ENCODE results near the gene GNS.

Gene GNS

DNA sequence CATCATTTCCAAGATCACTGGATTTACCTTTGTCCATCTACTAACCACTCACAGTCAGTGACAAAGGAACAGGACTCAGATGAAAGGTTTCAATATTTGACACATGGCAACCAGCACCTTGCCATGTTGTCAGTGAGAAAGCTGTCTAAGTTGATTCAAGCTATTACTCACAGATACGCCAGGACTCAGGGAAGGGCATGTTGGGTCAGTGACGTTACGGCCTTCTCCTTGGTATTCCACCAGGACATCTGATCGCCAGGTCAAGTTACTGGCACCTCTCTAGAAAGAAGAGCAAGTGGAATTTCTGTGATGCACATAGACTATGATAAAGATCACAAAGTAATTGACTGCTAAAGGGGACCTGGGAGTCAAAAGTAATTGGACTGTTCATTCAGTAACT is 36.4 kb downstream of the GNS start:
- Histone ChIP-seq H3K4me3 (replicated peaks; ENCODE audit: low read depth, low read length) (no peak overlapping the region), H3K36me3 (ENCODE audit: control insufficient read depth, insufficient read depth, low read length) (peaks cover 4% of the 10 kb centered on the region), H3K27me3 (replicated peaks; ENCODE audit: control insufficient read depth, insufficient read depth, low read length) (no peaks in the 10 kb centered on the region)
- TF ChIP-seq, protein P1, sequence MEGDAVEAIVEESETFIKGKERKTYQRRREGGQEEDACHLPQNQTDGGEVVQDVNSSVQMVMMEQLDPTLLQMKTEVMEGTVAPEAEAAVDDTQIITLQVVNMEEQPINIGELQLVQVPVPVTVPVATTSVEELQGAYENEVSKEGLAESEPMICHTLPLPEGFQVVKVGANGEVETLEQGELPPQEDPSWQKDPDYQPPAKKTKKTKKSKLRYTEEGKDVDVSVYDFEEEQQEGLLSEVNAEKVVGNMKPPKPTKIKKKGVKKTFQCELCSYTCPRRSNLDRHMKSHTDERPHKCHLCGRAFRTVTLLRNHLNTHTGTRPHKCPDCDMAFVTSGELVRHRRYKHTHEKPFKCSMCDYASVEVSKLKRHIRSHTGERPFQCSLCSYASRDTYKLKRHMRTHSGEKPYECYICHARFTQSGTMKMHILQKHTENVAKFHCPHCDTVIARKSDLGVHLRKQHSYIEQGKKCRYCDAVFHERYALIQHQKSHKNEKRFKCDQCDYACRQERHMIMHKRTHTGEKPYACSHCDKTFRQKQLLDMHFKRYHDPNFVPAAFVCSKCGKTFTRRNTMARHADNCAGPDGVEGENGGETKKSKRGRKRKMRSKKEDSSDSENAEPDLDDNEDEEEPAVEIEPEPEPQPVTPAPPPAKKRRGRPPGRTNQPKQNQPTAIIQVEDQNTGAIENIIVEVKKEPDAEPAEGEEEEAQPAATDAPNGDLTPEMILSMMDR (IDR thresholded peaks at IDR 0.05; ENCODE audit: insufficient read depth, low read length, poor library complexity, severe bottlenecking): no peak
- DNase-seq (ENCODE audit: extremely low read depth, insufficient read length): no peak

DNA sequence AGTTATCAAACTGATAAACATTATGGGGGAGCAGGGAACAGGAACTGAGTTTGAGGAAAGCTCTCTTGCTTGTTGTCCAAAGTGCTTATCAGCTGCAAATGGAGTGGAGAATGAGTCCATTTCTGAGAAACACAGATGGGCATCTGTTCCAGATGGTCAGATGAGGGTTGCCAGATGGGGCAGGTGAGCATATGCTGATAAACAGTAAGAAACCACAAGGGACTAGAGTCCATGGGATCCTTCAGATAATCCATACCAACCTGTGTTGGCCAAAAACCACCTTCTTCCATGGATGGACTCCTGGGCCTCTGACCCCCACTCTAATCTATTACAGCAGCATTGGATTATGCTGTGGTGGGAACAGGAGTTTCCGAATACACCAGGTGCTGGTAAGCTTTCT is 38.3 kb downstream of the GNS start:
- no peaks in the 10 kb centered on the region for H3K27me3 ChIP-seq (replicated peaks; ENCODE audit: control insufficient read depth, insufficient read depth, low read length)
- no peak overlapping the region for H3K4me3 ChIP-seq (replicated peaks; ENCODE audit: low read depth, low read length)
- TF ChIP-seq, protein P1 (IDR thresholded peaks at IDR 0.05; ENCODE audit: insufficient read depth, low read length, poor library complexity, severe bottlenecking): no peak
- peaks cover 5% of the 10 kb centered on the region for H3K36me3 ChIP-seq (ENCODE audit: control insufficient read depth, insufficient read depth, low read length)
- DNase-seq (ENCODE audit: extremely low read depth, insufficient read length): no peak

DNA sequence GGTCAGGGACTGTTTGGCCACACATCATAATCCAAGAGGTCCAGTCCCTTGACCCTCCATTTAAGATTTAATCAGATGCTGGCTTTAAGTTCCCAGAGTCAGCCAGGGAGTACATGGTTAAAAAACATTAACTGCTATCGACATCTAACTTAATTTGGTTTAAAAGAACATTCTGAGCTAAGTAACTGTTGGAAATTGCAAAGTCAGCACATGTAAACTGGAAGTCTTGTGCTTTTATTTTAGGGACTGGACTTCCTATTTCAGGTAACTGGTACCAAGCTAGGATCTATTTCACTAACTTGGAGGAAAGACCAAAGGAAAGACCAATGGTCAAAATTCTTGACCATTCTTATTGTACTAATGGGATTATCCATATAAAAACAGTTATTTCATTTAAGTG is 40.6 kb downstream of the GNS start:
- DNase-seq (ENCODE audit: extremely low read depth, insufficient read length): no peak
- Histone ChIP-seq H3K4me3 (replicated peaks; ENCODE audit: low read depth, low read length) (no peak overlapping the region), H3K27me3 (replicated peaks; ENCODE audit: control insufficient read depth, insufficient read depth, low read length) (no peaks in the 10 kb centered on the region), H3K36me3 (ENCODE audit: control insufficient read depth, insufficient read depth, low read length) (peaks cover 5% of the 10 kb centered on the region)
- TF ChIP-seq, protein P1 (IDR thresholded peaks at IDR 0.05; ENCODE audit: insufficient read depth, low read length, poor library complexity, severe bottlenecking): no peak

DNA sequence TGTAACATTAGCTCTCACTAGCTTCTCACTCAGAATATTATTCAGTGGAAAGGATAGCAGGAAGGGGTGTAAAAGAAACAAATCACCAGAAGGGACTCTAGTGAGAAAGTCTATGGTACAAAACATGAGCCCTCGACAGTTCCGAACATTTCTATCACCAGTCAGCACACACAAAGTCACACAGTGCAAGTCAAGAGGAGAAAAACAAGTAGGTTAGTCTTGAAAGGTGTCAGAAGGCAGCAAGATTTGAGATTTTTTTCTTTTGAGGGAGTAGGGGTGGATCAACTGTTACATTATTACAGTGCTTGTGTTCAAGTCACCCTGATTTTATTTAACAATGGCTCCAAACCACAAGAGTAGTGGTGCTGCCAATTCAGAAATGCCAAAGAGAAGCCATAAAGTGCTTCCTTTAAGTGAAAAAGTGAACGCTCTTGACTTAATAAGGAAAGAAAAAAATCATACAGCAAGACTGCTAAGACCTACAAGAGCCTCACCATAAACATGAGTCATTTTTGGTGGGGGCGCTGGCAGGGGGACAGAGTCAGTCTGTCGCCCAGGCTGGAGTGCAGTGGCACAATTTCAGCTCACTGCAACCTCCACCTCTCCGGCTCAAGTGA is 42.3 kb downstream of the GNS start:
- Histone ChIP-seq H3K36me3 (ENCODE audit: control insufficient read depth, insufficient read depth, low read length) (peaks cover 1% of the 10 kb centered on the region), H3K27me3 (replicated peaks; ENCODE audit: control insufficient read depth, insufficient read depth, low read length) (no peaks in the 10 kb centered on the region), H3K4me3 (replicated peaks; ENCODE audit: low read depth, low read length) (no peak overlapping the region)
- TF ChIP-seq, protein P1 (IDR thresholded peaks at IDR 0.05; ENCODE audit: insufficient read depth, low read length, poor library complexity, severe bottlenecking): no peak
- DNase-seq (ENCODE audit: extremely low read depth, insufficient read length): no peak

DNA sequence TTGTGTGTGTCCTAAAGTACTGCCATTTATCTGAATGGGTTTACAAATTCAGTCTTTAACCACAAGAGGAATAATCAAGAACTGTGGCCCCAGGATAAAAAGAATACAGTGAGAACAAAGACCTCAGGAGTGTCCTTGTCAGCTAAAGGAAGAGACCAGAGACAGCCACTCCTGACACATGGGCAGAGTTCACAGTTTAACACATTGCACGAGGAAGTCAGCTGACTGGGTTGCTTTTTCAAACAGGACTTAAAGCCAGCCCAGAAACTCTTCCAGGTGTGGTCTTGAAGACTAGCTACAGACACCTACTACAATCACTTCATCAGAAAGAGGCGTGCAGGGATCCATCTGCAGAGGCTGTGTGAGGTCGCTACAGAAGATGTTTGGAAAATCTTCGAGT is 42.8 kb downstream of the GNS start:
- DNase-seq (ENCODE audit: extremely low read depth, insufficient read length): no peak
- H3K36me3 ChIP-seq (ENCODE audit: control insufficient read depth, insufficient read depth, low read length): peaks cover 1% of the 10 kb centered on the region
- TF ChIP-seq, protein P1 (IDR thresholded peaks at IDR 0.05; ENCODE audit: insufficient read depth, low read length, poor library complexity, severe bottlenecking): no peak
- H3K27me3 ChIP-seq (replicated peaks; ENCODE audit: control insufficient read depth, insufficient read depth, low read length): no peaks in the 10 kb centered on the region
- H3K4me3 ChIP-seq (replicated peaks; ENCODE audit: low read depth, low read length): no peak overlapping the region

DNA sequence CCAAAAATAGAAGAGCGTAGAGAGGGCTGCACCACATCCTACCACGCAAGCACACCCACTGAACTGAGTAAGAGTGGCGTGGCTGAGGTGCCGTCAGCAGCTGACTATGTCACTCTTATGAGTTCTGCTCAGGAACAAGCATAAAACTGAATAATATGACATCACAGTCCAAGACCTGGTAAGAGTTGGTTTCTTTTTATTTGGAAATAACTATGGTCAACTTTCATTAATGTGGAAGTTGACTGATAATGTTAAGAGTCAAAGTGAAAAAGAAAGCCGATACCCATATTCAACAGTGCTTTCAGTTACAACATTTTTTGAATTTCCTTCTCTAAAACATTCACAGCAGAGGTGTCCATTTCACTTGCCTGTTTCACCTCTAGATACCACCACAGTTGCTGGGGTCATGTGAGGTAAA is 44.6 kb downstream of the GNS start:
- DNase-seq (ENCODE audit: extremely low read depth, insufficient read length): peak; percentile 12
- H3K27me3 ChIP-seq (replicated peaks; ENCODE audit: control insufficient read depth, insufficient read depth, low read length): no peaks in the 10 kb centered on the region
- peaks cover 1% of the 10 kb centered on the region for H3K36me3 ChIP-seq (ENCODE audit: control insufficient read depth, insufficient read depth, low read length)
- no peak overlapping the region for H3K4me3 ChIP-seq (replicated peaks; ENCODE audit: low read depth, low read length)
- TF ChIP-seq, protein P1 (IDR thresholded peaks at IDR 0.05; ENCODE audit: insufficient read depth, low read length, poor library complexity, severe bottlenecking): no peak
